T-cell (primary cell): ENCODE results near the gene EFNA2. TPM values are rescaled to one million over a fixed set of nuclear protein-coding genes. Genes with fewer than 3 reads are reported as not detected.
A peak's percentile ranks its signal among the peaks of the same experiment; 100 is the strongest.

ENCODE experiments used
- ATAC-seq, 4 experiments: fragments of 200-7000 bp in 3 of 4; fragments of 150-1000 bp in 1 of 4; cut with Tn5 transposase; replicated peaks in 1 of 4; 1 replicate in 3 of 4; 2 replicates in 1 of 4; pipeline ENCODE4 v1.10.0; 2021; ENCODE audit warnings: moderate library complexity in 3 of 4, mild to moderate bottlenecking in 2 of 4, moderate number of reproducible peaks in 1 of 4
- CTCF ChIA-PET, 2 donors: fragments of 300-600 bp; sonication (Branson Sonifier 250); formaldehyde crosslinking; loops; one replicate each; lab custom pipeline; 2022; ENCODE audit warnings: antibody characterized with exemption in 2 of 2; lab: Charles Lee
- POLR2A ChIA-PET, 2 donors: fragments of 300-600 bp; sonication (Branson Sonifier 250); formaldehyde crosslinking; loops; one replicate each; lab custom pipeline; 2022; ENCODE audit warnings: antibody characterized with exemption in 2 of 2; lab: Charles Lee
- DNase-seq, 35 experiments: peaks; one replicate each; pipeline versions ENCODE4 v3.0.0 to v3.0.0-alpha.2; 2013 to 2023
- H3K27ac ChIP-seq: one replicate; pipeline ENCODE4 v1.5.1; 2013; ENCODE audit warnings: low read length
- H3K27me3 ChIP-seq, 2 experiments: replicated peaks in 1 of 2; 1 replicate in 1 of 2; 2 replicates in 1 of 2; pipeline versions ENCODE4 v1.6.1 to v1.7.0; 2013; ENCODE audit warnings: low read length in 1 of 2, mixed read lengths in 1 of 2; ENCODE audit not compliant: control insufficient read depth in 2 of 2, insufficient read depth in 2 of 2; ENCODE audit errors: extremely low read depth in 1 of 2
- H3K36me3 ChIP-seq, 2 donors: 1 replicate in 1 of 2; 2 replicates in 1 of 2; pipeline versions ENCODE4 v1.6.1 to v1.7.0; 2013; ENCODE audit warnings: low read length in 1 of 2; ENCODE audit not compliant: control insufficient read depth in 2 of 2, insufficient read depth in 1 of 2; ENCODE audit errors: extremely low read depth in 1 of 2
- H3K4me1 ChIP-seq, 2 experiments: 1 replicate in 1 of 2; 2 replicates in 1 of 2; pipeline versions ENCODE4 v1.6.1 to v1.7.0; 2013; ENCODE audit warnings: low read length in 2 of 2, mixed read lengths in 1 of 2; ENCODE audit not compliant: insufficient read depth in 2 of 2, control insufficient read depth in 1 of 2; ENCODE audit errors: extremely low read depth in 1 of 2
- H3K4me3 ChIP-seq, 2 donors: 1 replicate in 1 of 2; 2 replicates in 1 of 2; pipeline versions ENCODE4 v1.5.1 to v1.7.0; 2013; ENCODE audit warnings: mild to moderate bottlenecking in 2 of 2, low read length in 1 of 2, moderate library complexity in 1 of 2; ENCODE audit not compliant: control insufficient read depth in 1 of 2; ENCODE audit errors: extremely low read depth in 1 of 2
- H3K9me3 ChIP-seq: 2 replicates; pipeline ENCODE4 v1.7.0; 2013
- H3K27ac Mint-ChIP-seq, 2 donors: one replicate each; pipeline ENCODE4 v1.8.0; 2020 to 2021; ENCODE audit warnings: mild to moderate bottlenecking in 2 of 2, mixed read lengths in 2 of 2
- H3K27me3 Mint-ChIP-seq, 2 donors: one replicate each; pipeline ENCODE4 v1.8.0; 2021 to 2022; ENCODE audit warnings: mixed read lengths in 2 of 2
- H3K36me3 Mint-ChIP-seq: one replicate; pipeline ENCODE4 v1.8.0; 2021; ENCODE audit warnings: mixed read lengths
- H3K4me1 Mint-ChIP-seq, 3 donors: one replicate each; pipeline ENCODE4 v1.8.0; 2020 to 2022; ENCODE audit warnings: mixed read lengths in 3 of 3, mild to moderate bottlenecking in 1 of 3
- H3K4me3 Mint-ChIP-seq, 3 donors: one replicate each; pipeline ENCODE4 v1.8.0; 2020 to 2022; ENCODE audit warnings: mild to moderate bottlenecking in 3 of 3, mixed read lengths in 3 of 3, moderate library complexity in 3 of 3
- H3K9me3 Mint-ChIP-seq, 3 donors: one replicate each; pipeline ENCODE4 v1.8.0; 2020 to 2022; ENCODE audit warnings: mixed read lengths in 3 of 3
- WGBS: methylation state at CpG from one replicate; pipeline ENCODE4 v1.1.5; 2013; ENCODE audit warnings: missing lambda C conversion rate; ENCODE audit not compliant: insufficient coverage; 5-methylcytosine and 5-hydroxymethylcytosine counted together
- total RNA-seq, 35 experiments: library from RNA in 6 of 35; stranded (reverse) in 6 of 35; fragments of 120-200 nt in 1 of 35; gene quantifications; one replicate each; pipeline versions ENCODE4 v1.2.1 to v1.2.4 and lab custom pipeline; 2013 to 2026

EFNA2 gene
- total RNA-seq, 5 donors from 2014 or later (not counting 1 experiment from before 2014, with no cell fraction given), result 0.38 TPM; not detected in 4

- ChIA-PET CTCF (interaction anchor here in 1 of 2 donors (0.5 kb wide), 1 partner anchor 13 kb away, joined by 3 read pairs; no protein-coding TSS in a partner anchor), POLR2A (no interaction called here)
- H3K27ac ChIP-seq, result no peak overlapping the region
- H3K36me3 Mint-ChIP-seq, result no peaks in the 10 kb centered on the region
- H3K9me3 ChIP-seq, result no peaks in the 10 kb centered on the region
- no peaks in the 10 kb centered on the region for H3K27me3 Mint-ChIP-seq
- no peaks in the 10 kb centered on the region for H3K4me1 Mint-ChIP-seq
- H3K9me3 Mint-ChIP-seq, result no peaks in the 10 kb centered on the region
- DNase-seq, result no peak
- H3K4me1 ChIP-seq, result no peaks in the 10 kb centered on the region
- H3K4me3 ChIP-seq, result no peak overlapping the region
- 96% methylated on average over 11 of the region's 20 CpGs for WGBS
- no peaks in the 10 kb centered on the region for H3K36me3 ChIP-seq
- peaks cover 0 to 34% of the 10 kb centered on the region in 2 experiments for H3K27me3 ChIP-seq
- ATAC-seq, result no peak
- no peak overlapping the region for H3K27ac Mint-ChIP-seq
- H3K4me3 Mint-ChIP-seq, result peak overlapping the region in 1 of 3 donors; percentile 41
These were observed 22.2 kb downstream of the EFNA2 start for GRCh38 chr19:1307755-1308303.

GRCh38 chr19:1308718-1309117, 23.0 kb downstream of the EFNA2 start:
- H3K9me3 ChIP-seq, result no peaks in the 10 kb centered on the region
- no peaks in the 10 kb centered on the region for H3K36me3 ChIP-seq
- no peak for ATAC-seq
- H3K27me3 ChIP-seq, result peaks cover 0 to 42% of the 10 kb centered on the region in 2 experiments
- WGBS, result 100% methylated on average over 1 of the region's 11 CpGs
- no peak overlapping the region for H3K4me3 ChIP-seq
- Mint-ChIP-seq H3K4me3 (no peak overlapping the region), H3K36me3 (no peaks in the 10 kb centered on the region), H3K9me3 (no peaks in the 10 kb centered on the region), H3K27me3 (no peaks in the 10 kb centered on the region), H3K27ac (no peak overlapping the region), H3K4me1 (no peaks in the 10 kb centered on the region)
- no peaks in the 10 kb centered on the region for H3K4me1 ChIP-seq
- POLR2A ChIA-PET, result no interaction called here
- no peak for DNase-seq
- CTCF ChIA-PET, result interaction anchor here in 1 of 2 donors (0.5 kb wide), 1 partner anchor 13 kb away, joined by 3 read pairs; no protein-coding TSS in a partner anchor
- no peak overlapping the region for H3K27ac ChIP-seq

DNA sequence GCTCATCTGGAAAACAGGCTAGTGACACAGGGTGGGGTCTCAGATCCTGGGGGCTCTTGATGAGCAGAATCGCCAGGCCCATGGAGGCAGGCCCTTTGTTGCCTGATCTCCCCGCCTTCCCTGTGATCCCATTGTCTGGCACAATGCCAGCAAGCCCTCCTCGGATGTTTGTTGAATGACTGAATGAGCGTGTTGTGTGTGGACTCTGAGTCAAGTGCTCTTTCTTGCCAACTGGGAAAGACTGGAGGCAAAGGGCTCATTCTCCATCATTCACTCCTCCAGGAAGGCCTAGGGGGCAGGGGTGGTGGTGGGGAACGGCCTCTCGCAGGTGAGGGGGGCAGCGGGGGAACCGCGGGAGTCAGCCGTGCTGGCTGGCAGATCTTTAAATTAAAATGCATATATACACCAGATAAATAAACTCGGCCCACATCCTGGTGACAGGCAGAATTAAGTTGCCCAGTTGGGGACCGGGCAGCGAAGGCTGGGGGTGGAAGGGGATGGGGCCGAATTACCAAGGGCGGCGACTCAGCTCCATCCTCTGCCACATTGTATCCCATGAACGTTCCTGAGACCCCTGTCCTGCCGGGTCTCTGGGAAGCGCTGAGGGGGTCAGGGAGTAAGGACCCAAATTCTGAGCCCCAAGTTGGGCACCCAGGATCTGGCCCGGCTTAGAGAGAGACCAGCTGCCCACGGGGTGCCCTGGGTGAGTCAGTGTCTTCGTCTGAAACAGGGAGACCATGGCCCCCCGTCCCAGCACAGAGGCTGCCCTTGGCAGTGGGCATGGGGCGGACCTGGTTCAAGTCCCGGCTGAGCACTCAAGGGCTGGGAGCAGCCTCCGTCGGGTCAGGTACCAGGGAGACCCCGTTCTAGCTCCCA, 24.5 kb downstream of the EFNA2 start:
- 71% methylated on average over 12 of the region's 28 CpGs for WGBS
- Mint-ChIP-seq H3K27me3 (peaks cover 4 to 7% of the 10 kb centered on the region in 2 donors), H3K9me3 (no peaks in the 10 kb centered on the region), H3K27ac (no peak overlapping the region), H3K36me3 (no peaks in the 10 kb centered on the region), H3K4me3 (no peak overlapping the region), H3K4me1 (no peaks in the 10 kb centered on the region)
- CTCF ChIA-PET, result no interaction called here
- Histone ChIP-seq H3K27ac (no peak overlapping the region), H3K4me1 (peaks cover 0 to under 1% of the 10 kb centered on the region in 2 experiments), H3K36me3 (no peaks in the 10 kb centered on the region), H3K4me3 (no peak overlapping the region), H3K27me3 (peaks cover 0 to 57% of the 10 kb centered on the region in 2 experiments), H3K9me3 (no peaks in the 10 kb centered on the region)
- POLR2A ChIA-PET, result no interaction called here
- DNase-seq (no peak), ATAC-seq (no peak)

GRCh38 chr19:1310853-1311180, 25.1 kb downstream of the EFNA2 start:
- ATAC-seq (no peak), DNase-seq (no peak)
- H3K27ac Mint-ChIP-seq, result no peak overlapping the region
- Histone ChIP-seq H3K4me1 (peaks cover 0 to 5% of the 10 kb centered on the region in 2 experiments), H3K27me3 (peaks cover 0 to 61% of the 10 kb centered on the region in 2 experiments), H3K9me3 (no peaks in the 10 kb centered on the region), H3K27ac (no peak overlapping the region), H3K36me3 (no peaks in the 10 kb centered on the region), H3K4me3 (no peak overlapping the region)
- POLR2A ChIA-PET, result no interaction called here
- H3K4me3 Mint-ChIP-seq, result no peak overlapping the region
- H3K27me3 Mint-ChIP-seq, result peaks cover 4 to 10% of the 10 kb centered on the region in 2 donors
- 84% methylated on average over 10 of the region's 18 CpGs for WGBS
- CTCF ChIA-PET, result no interaction called here
- no peaks in the 10 kb centered on the region for H3K4me1 Mint-ChIP-seq
- H3K36me3 Mint-ChIP-seq, result no peaks in the 10 kb centered on the region
- no peaks in the 10 kb centered on the region for H3K9me3 Mint-ChIP-seq

- Mint-ChIP-seq H3K9me3 (no peaks in the 10 kb centered on the region), H3K4me1 (no peaks in the 10 kb centered on the region), H3K27me3 (peaks cover 4 to 15% of the 10 kb centered on the region in 2 donors), H3K27ac (no peak overlapping the region), H3K4me3 (no peak overlapping the region), H3K36me3 (no peaks in the 10 kb centered on the region)
- Histone ChIP-seq H3K4me1 (peaks cover 0 to 10% of the 10 kb centered on the region in 2 experiments), H3K27me3 (peaks cover 0 to 69% of the 10 kb centered on the region in 2 experiments), H3K9me3 (no peaks in the 10 kb centered on the region), H3K27ac (no peak overlapping the region), H3K36me3 (no peaks in the 10 kb centered on the region), H3K4me3 (no peak overlapping the region)
- CTCF ChIA-PET, result no interaction called here
- ATAC-seq (no peak), DNase-seq (no peak)
- POLR2A ChIA-PET, result no interaction called here
- 75% methylated on average over 20 of the region's 21 CpGs for WGBS
These were observed 25.9 kb downstream of the EFNA2 start for GRCh38 chr19:1311543-1312091.

DNA sequence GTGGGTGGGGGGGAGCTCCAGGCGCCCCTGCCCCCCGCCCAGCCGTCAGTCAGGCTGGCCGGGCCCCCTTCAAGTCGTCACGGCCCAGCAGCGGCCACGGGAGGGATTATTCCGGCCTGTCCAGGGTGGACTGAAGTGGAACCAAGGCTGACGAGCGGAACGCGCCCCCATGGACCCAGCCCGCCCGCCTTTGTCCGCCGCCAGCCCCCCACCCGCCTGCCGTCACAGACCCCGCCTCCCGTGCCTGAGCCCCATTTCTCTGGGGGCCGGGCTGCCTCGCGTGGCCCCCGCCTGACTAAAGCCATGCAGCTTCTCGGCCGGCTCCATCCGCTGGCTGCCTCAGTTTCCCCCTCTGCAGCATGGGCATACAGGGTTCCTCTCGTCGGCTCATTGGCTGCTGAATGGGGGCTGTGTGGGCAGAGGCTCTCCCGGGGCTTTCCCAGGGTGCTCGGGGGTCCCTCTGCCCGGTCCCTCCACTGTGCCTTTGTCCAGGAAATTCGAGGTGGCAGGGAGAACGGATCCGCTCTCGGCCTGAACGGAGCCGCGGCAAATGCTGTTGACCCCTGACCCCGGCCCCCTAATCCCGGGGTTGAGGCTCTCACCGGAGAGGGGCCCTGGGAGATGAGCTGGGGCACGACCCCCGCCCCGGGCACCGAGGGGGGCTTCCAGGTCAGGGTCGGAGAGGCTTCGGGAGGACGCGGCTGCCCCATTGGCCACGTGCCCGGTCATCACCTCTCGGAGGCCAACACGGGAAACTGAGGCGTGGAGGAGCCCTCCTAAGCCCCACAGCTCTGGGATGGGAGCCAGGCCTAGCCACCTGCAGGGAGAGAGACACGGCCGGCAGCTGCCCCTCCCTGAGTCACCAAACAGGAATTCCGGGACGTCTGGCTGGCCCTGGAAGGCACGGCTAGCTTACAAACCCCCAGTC, 27.4 kb downstream of the EFNA2 start:
- DNase-seq (no peak), ATAC-seq (no peak)
- Mint-ChIP-seq H3K27ac (no peak overlapping the region), H3K36me3 (no peaks in the 10 kb centered on the region), H3K9me3 (no peaks in the 10 kb centered on the region), H3K4me3 (no peak overlapping the region), H3K27me3 (peaks cover 13 to 29% of the 10 kb centered on the region in 2 donors), H3K4me1 (peaks cover 0 to 3% (median 0%) of the 10 kb centered on the region in 3 donors)
- Histone ChIP-seq H3K9me3 (no peaks in the 10 kb centered on the region), H3K4me1 (peaks cover 0 to 10% of the 10 kb centered on the region in 2 experiments), H3K4me3 (no peak overlapping the region), H3K36me3 (no peaks in the 10 kb centered on the region), H3K27me3 (peaks cover 0 to 82% of the 10 kb centered on the region in 2 experiments), H3K27ac (no peak overlapping the region)
- WGBS, result 89% methylated on average over 56 of the region's 61 CpGs
- ChIA-PET POLR2A (no interaction called here), CTCF (no interaction called here)
